Natural killer cell (primary cell): ENCODE data around the gene TRMT2B. TPM values are rescaled to one million over a fixed set of nuclear protein-coding genes. Genes with fewer than 3 reads are reported as not detected.
A peak's percentile ranks its signal among the peaks of the same experiment; 100 is the strongest.

Experiments used
- ATAC-seq, 3 donors: fragments of 150-1000 bp in 2 of 3; fragments of 200-7000 bp in 1 of 3; cut with Tn5 transposase; 1 replicate in 1 of 3; 2 replicates in 2 of 3; pipeline ENCODE4 v1.10.0; 2021; ENCODE audit warnings: mild to moderate bottlenecking in 2 of 3, moderate library complexity in 2 of 3
- DNase-seq, 2 donors: peaks; one replicate each; pipeline versions ENCODE4 v3.0.0 to v3.0.0-alpha.2; 2013 to 2021; ENCODE audit warnings: mixed read lengths in 1 of 2
- H3K27ac ChIP-seq: one replicate; pipeline ENCODE4 v1.5.1; 2013; ENCODE audit warnings: mild to moderate bottlenecking, low read length
- H3K27me3 ChIP-seq: one replicate; pipeline ENCODE4 v1.6.1; 2013; ENCODE audit warnings: low read length; ENCODE audit not compliant: control insufficient read depth, insufficient read depth
- H3K36me3 ChIP-seq: one replicate; pipeline ENCODE4 v1.6.1; 2013; ENCODE audit warnings: low read length; ENCODE audit not compliant: control insufficient read depth, insufficient read depth
- H3K4me1 ChIP-seq: one replicate; pipeline ENCODE4 v1.6.1; 2013; ENCODE audit warnings: low read length; ENCODE audit not compliant: control insufficient read depth, insufficient read depth
- H3K4me3 ChIP-seq: one replicate; pipeline ENCODE4 v1.5.1; 2013; ENCODE audit warnings: low read length
- H3K9me3 ChIP-seq: one replicate; pipeline ENCODE4 v1.6.1; 2013; ENCODE audit warnings: low read length; ENCODE audit not compliant: control insufficient read depth, insufficient read depth
- H3K27ac Mint-ChIP-seq, 2 donors: one replicate each; pipeline ENCODE4 v1.8.0; 2022; ENCODE audit warnings: mild to moderate bottlenecking in 2 of 2, mixed read lengths in 2 of 2, moderate library complexity in 1 of 2
- H3K27me3 Mint-ChIP-seq, 2 donors: one replicate each; pipeline ENCODE4 v1.8.0; 2022; ENCODE audit warnings: low read depth in 2 of 2, mixed read lengths in 2 of 2
- H3K36me3 Mint-ChIP-seq: one replicate; pipeline ENCODE4 v1.8.0; 2022; ENCODE audit warnings: mixed read lengths
- H3K4me1 Mint-ChIP-seq, 2 donors: one replicate each; pipeline ENCODE4 v1.8.0; 2022; ENCODE audit warnings: mixed read lengths in 2 of 2
- H3K4me3 Mint-ChIP-seq: one replicate; pipeline ENCODE4 v1.8.0; 2022; ENCODE audit warnings: mild to moderate bottlenecking, moderate library complexity, mixed read lengths
- H3K9me3 Mint-ChIP-seq, 2 donors: one replicate each; pipeline ENCODE4 v1.8.0; 2022; ENCODE audit warnings: mixed read lengths in 2 of 2
- CTCF ChIP-seq: fragments of 200-600 bp; IDR thresholded peaks from one replicate; pipeline ENCODE4 v1.8.0; 2022; ENCODE audit warnings: antibody characterized with exemption
- WGBS: methylation state at CpG from one replicate; pipeline ENCODE4 v1.1.7; 2013; ENCODE audit warnings: missing lambda C conversion rate; ENCODE audit not compliant: insufficient coverage; 5-methylcytosine and 5-hydroxymethylcytosine counted together
- intact Hi-C: fragments of 100-400 bp; cut with micrococcal nuclease; formaldehyde crosslinking; loops from one replicate; pipeline ENCODE4 v1.14.2; 2022
- total RNA-seq, 4 donors: library from RNA; stranded (reverse); fragments of 120-200 nt in 1 of 4; gene quantifications; one replicate each; pipeline versions ENCODE4 v1.2.3 to v1.2.4, GENCODE V29; 2013 to 2022

The TRMT2B gene
- total RNA-seq, 3 donors from 2014 or later (not counting 1 experiment from before 2014, with no cell fraction given): 31.2 to 37.1 (median 36.7) TPM

DNA sequence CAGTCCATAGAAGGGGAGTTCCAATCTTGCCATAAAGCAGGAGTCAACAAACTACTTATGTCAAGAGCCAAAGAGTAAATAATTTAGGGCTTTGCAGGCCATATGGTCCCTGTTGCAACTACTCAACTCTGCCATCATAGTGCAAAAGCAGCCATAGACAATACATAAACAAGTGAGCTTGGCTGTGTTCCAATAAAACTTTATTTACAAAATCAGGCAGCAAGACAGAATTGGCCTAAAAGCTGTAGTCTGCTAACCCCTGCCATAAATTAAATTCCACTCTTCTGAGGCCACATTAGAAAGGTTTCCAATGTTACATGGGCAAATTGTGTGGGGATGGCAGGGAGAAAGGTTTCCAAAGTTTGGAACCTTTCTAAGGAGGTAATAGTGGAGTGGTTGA, 14.7 kb downstream of the TRMT2B start:
- intact Hi-C loops: no loop called here
- H3K27ac Mint-ChIP-seq: no peak overlapping the region

GRCh38 chrX:101029665-101030064, 22.2 kb downstream of the TRMT2B start:
- H3K4me1 Mint-ChIP-seq: peaks cover 6 to 24% of the 10 kb centered on the region in 2 donors
- peak overlapping the region; percentile 2 to 72 for H3K27ac Mint-ChIP-seq
- TF ChIP-seq CTCF: no peak
- peak; percentile 50 to 80 (median 50) for ATAC-seq
- no peaks in the 10 kb centered on the region for H3K9me3 ChIP-seq
- 50% methylated on average over 1 of the region's 1 CpG for WGBS
- no peak overlapping the region for H3K4me3 Mint-ChIP-seq
- peaks cover 18% of the 10 kb centered on the region for H3K36me3 ChIP-seq
- no peak overlapping the region for H3K4me3 ChIP-seq
- no peaks in the 10 kb centered on the region for H3K27me3 Mint-ChIP-seq
- no peak for DNase-seq
- intact Hi-C loops: no loop called here
- H3K9me3 Mint-ChIP-seq: no peaks in the 10 kb centered on the region
- no peak overlapping the region for H3K27ac ChIP-seq
- no peaks in the 10 kb centered on the region for H3K27me3 ChIP-seq
- H3K4me1 ChIP-seq: peaks cover 8% of the 10 kb centered on the region
- H3K36me3 Mint-ChIP-seq: no peaks in the 10 kb centered on the region

More for the DNA sequence above, 14.7 kb downstream of the TRMT2B start:
- Histone ChIP-seq H3K4me1 (no peaks in the 10 kb centered on the region), H3K9me3 (no peaks in the 10 kb centered on the region), H3K4me3 (no peak overlapping the region), H3K27ac (no peak overlapping the region), H3K36me3 (peaks cover 12% of the 10 kb centered on the region), H3K27me3 (no peaks in the 10 kb centered on the region)
- H3K36me3 Mint-ChIP-seq: no peaks in the 10 kb centered on the region
- no peaks in the 10 kb centered on the region for H3K27me3 Mint-ChIP-seq
- no peak for TF ChIP-seq CTCF
- ATAC-seq: no peak
- H3K4me1 Mint-ChIP-seq: no peaks in the 10 kb centered on the region
- no peaks in the 10 kb centered on the region for H3K9me3 Mint-ChIP-seq
- no peak for DNase-seq
- no peak overlapping the region for H3K4me3 Mint-ChIP-seq

- peak overlapping the region; percentile 2 to 72 for H3K27ac Mint-ChIP-seq
- H3K4me3 Mint-ChIP-seq: no peak overlapping the region
- H3K4me1 ChIP-seq: peaks cover 8% of the 10 kb centered on the region
- H3K9me3 ChIP-seq: no peaks in the 10 kb centered on the region
- WGBS: 100% methylated on average over 1 of the region's 1 CpG
- no peak overlapping the region for H3K27ac ChIP-seq
- no peaks in the 10 kb centered on the region for H3K27me3 Mint-ChIP-seq
- intact Hi-C loops: no loop called here
- no peak overlapping the region for H3K4me3 ChIP-seq
- peak in 1 of 3 donors; percentile 45 for ATAC-seq
- DNase-seq: no peak
- H3K4me1 Mint-ChIP-seq: peaks cover 6 to 24% of the 10 kb centered on the region in 2 donors
- no peak for TF ChIP-seq CTCF
- no peaks in the 10 kb centered on the region for H3K36me3 Mint-ChIP-seq
- H3K36me3 ChIP-seq: peaks cover 18% of the 10 kb centered on the region
- H3K27me3 ChIP-seq: no peaks in the 10 kb centered on the region
- H3K9me3 Mint-ChIP-seq: no peaks in the 10 kb centered on the region
Measured at GRCh38 chrX:101028562-101028961, 23.3 kb downstream of the TRMT2B start.

DNA sequence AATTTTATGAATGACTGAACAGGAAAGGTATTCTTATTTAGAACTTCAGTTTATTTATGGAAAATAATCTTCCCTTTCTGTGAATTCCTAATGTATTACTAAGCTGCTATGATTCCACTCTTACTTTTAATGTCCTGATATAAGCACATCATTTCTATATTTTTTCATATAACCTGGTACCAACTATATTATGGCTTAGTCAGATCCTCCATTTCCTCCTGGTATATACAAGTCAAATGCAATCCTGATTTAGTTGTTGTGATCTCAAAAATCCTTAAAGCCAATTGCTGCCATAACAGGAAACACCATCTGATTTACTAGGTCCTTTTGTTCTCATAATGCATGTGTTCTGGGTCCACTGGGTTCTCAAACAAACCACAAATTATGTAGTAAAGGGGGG, 26.8 kb downstream of the TRMT2B start:
- H3K4me3 ChIP-seq: no peak overlapping the region
- no peak overlapping the region for H3K4me3 Mint-ChIP-seq
- H3K9me3 Mint-ChIP-seq: no peaks in the 10 kb centered on the region
- no peaks in the 10 kb centered on the region for H3K36me3 Mint-ChIP-seq
- ATAC-seq (no peak), DNase-seq (no peak)
- H3K27ac ChIP-seq: no peak overlapping the region
- peaks cover 5% of the 10 kb centered on the region for H3K4me1 ChIP-seq
- intact Hi-C loops: no loop called here
- H3K27me3 ChIP-seq: no peaks in the 10 kb centered on the region
- no peaks in the 10 kb centered on the region for H3K9me3 ChIP-seq
- peak overlapping the region in 1 of 2 donors; percentile 69 for H3K27ac Mint-ChIP-seq
- TF ChIP-seq CTCF: no peak
- no peaks in the 10 kb centered on the region for H3K27me3 Mint-ChIP-seq
- peaks cover 6 to 24% of the 10 kb centered on the region in 2 donors for H3K4me1 Mint-ChIP-seq
- peaks cover 31% of the 10 kb centered on the region for H3K36me3 ChIP-seq
